Measurements from ENCODE around the gene AFF2. TPM values are rescaled to one million over a fixed set of nuclear protein-coding genes. Genes with fewer than 3 reads are reported as not detected.

AFF2 gene
- total and polyA plus RNA-seq, 4 donors, result 1.2 to 13.0 (median 3.9) TPM

- H3K27me3 ChIP-seq (ENCODE audit: control insufficient read depth in 3 of 3, insufficient read depth in 3 of 3, low read length in 2 of 3), result no peaks in the 10 kb centered on the region
- no peak for DNase-seq
- no peak for ATAC-seq (ENCODE audit: insufficient read depth, low FRiP score)
- TF ChIP-seq CTCF (IDR thresholded peaks at IDR 0.05; ENCODE audit: control extremely low read depth, extremely low read depth), result no peak
- peaks cover 0 to 8% (median 0%) of the 10 kb centered on the region in 5 donors for H3K4me1 ChIP-seq (ENCODE audit: control insufficient read depth in 5 of 5, insufficient read depth in 5 of 5, low read length in 5 of 5)
- H3K9me3 ChIP-seq (ENCODE audit: control insufficient read depth in 4 of 4, insufficient read depth in 3 of 4, low read length in 3 of 4), result peaks cover 0 to 4% (median under 1%) of the 10 kb centered on the region in 4 donors
- H3K9ac ChIP-seq (ENCODE audit: insufficient read depth in 1 of 2, low read length in 2 of 2), result no peak overlapping the region
- 78 to 92% methylated on average over 1 of the region's 1 CpG for whole genome bisulfite sequencing, 2 donors
- no peak overlapping the region for H3K27ac ChIP-seq (ENCODE audit: low read depth in 1 of 2, low read length in 1 of 2)
- H3K4me3 ChIP-seq, result no peak overlapping the region
- H3K36me3 ChIP-seq (ENCODE audit: control insufficient read depth in 4 of 4, insufficient read depth in 4 of 4, low read length in 4 of 4), result no peaks in the 10 kb centered on the region
Measured at GRCh38 chrX:148872161-148872535, 371.7 kb downstream of the AFF2 start.

GRCh38 chrX:148872881-148873280 lies 372.5 kb downstream of the AFF2 start:
- no peak for TF ChIP-seq CTCF (IDR thresholded peaks at IDR 0.05; ENCODE audit: control extremely low read depth, extremely low read depth)
- Histone ChIP-seq H3K27ac (ENCODE audit: low read depth in 1 of 2, low read length in 1 of 2) (no peak overlapping the region), H3K4me3 (no peak overlapping the region), H3K9ac (ENCODE audit: insufficient read depth in 1 of 2, low read length in 2 of 2) (no peak overlapping the region), H3K27me3 (ENCODE audit: control insufficient read depth in 3 of 3, insufficient read depth in 3 of 3, low read length in 2 of 3) (peaks cover 0 to 2% (median 0%) of the 10 kb centered on the region in 3 donors), H3K9me3 (ENCODE audit: control insufficient read depth in 4 of 4, insufficient read depth in 3 of 4, low read length in 3 of 4) (peaks cover 0 to 4% (median 0%) of the 10 kb centered on the region in 4 donors), H3K36me3 (ENCODE audit: control insufficient read depth in 4 of 4, insufficient read depth in 4 of 4, low read length in 4 of 4) (no peaks in the 10 kb centered on the region), H3K4me1 (ENCODE audit: control insufficient read depth in 5 of 5, insufficient read depth in 5 of 5, low read length in 5 of 5) (peaks cover 0 to 8% (median 0%) of the 10 kb centered on the region in 5 donors)
- 67 to 75% methylated on average over 4 of the region's 4 CpGs for WGBS, 2 donors
- ATAC-seq (ENCODE audit: insufficient read depth, low FRiP score) (no peak), DNase-seq (no peak)

- peaks cover 0 to 1% (median 0%) of the 10 kb centered on the region in 4 donors for H3K9me3 ChIP-seq (ENCODE audit: control insufficient read depth in 4 of 4, insufficient read depth in 3 of 4, low read length in 3 of 4)
- no peak for TF ChIP-seq CTCF (IDR thresholded peaks at IDR 0.05; ENCODE audit: control extremely low read depth, extremely low read depth)
- 75 to 79% methylated on average over 3 of the region's 3 CpGs for WGBS, 2 donors
- H3K36me3 ChIP-seq (ENCODE audit: control insufficient read depth in 4 of 4, insufficient read depth in 4 of 4, low read length in 4 of 4), result no peaks in the 10 kb centered on the region
- no peak overlapping the region for H3K27ac ChIP-seq (ENCODE audit: low read depth in 1 of 2, low read length in 1 of 2)
- peaks cover 0 to 8% (median 0%) of the 10 kb centered on the region in 5 donors for H3K4me1 ChIP-seq (ENCODE audit: control insufficient read depth in 5 of 5, insufficient read depth in 5 of 5, low read length in 5 of 5)
- H3K27me3 ChIP-seq (ENCODE audit: control insufficient read depth in 3 of 3, insufficient read depth in 3 of 3, low read length in 2 of 3), result peaks cover 0 to 3% (median 0%) of the 10 kb centered on the region in 3 donors
- ATAC-seq (ENCODE audit: insufficient read depth, low FRiP score) (no peak), DNase-seq (no peak)
- no peak overlapping the region for H3K4me3 ChIP-seq
- H3K9ac ChIP-seq (ENCODE audit: insufficient read depth in 1 of 2, low read length in 2 of 2), result no peak overlapping the region
Measured at GRCh38 chrX:148874636-148875246, 374.3 kb downstream of the AFF2 start.

- Histone ChIP-seq H3K9me3 (ENCODE audit: control insufficient read depth in 4 of 4, insufficient read depth in 3 of 4, low read length in 3 of 4) (peaks cover 0 to 1% (median 0%) of the 10 kb centered on the region in 4 donors), H3K27me3 (ENCODE audit: control insufficient read depth in 3 of 3, insufficient read depth in 3 of 3, low read length in 2 of 3) (peaks cover 0 to 3% (median 0%) of the 10 kb centered on the region in 3 donors), H3K36me3 (ENCODE audit: control insufficient read depth in 4 of 4, insufficient read depth in 4 of 4, low read length in 4 of 4) (no peaks in the 10 kb centered on the region), H3K9ac (ENCODE audit: insufficient read depth in 1 of 2, low read length in 2 of 2) (no peak overlapping the region), H3K4me3 (no peak overlapping the region), H3K27ac (ENCODE audit: low read depth in 1 of 2, low read length in 1 of 2) (no peak overlapping the region), H3K4me1 (ENCODE audit: control insufficient read depth in 5 of 5, insufficient read depth in 5 of 5, low read length in 5 of 5) (no peaks in the 10 kb centered on the region)
- WGBS, 2 donors, result 82 to 94% methylated on average over 5 of the region's 5 CpGs
- TF ChIP-seq CTCF (IDR thresholded peaks at IDR 0.05; ENCODE audit: control extremely low read depth, extremely low read depth), result no peak
- ATAC-seq (ENCODE audit: insufficient read depth, low FRiP score) (no peak), DNase-seq (no peak)
Measured at GRCh38 chrX:148878371-148878770, 378.0 kb downstream of the AFF2 start.
